WTC11 (cell line): ENCODE results near the gene CAMK2G.

Experiments used
- CREB1 ChIP-seq: sonication (generic); formaldehyde crosslinking; IDR thresholded peaks from 2 replicates; pipeline ENCODE4 v1.8.0; 2023; ENCODE audit warnings: mild to moderate bottlenecking, missing genetic modification reagents
- HMGXB4 ChIP-seq: sonication (generic); formaldehyde crosslinking; IDR thresholded peaks from 2 replicates; pipeline ENCODE4 v1.8.1; 2023; ENCODE audit warnings: mild to moderate bottlenecking, moderate library complexity, missing genetic modification reagents
- KAT7 ChIP-seq: sonication (generic); formaldehyde crosslinking; IDR thresholded peaks from 2 replicates; pipeline ENCODE4 v1.8.1; 2023; ENCODE audit warnings: missing genetic modification reagents, mild to moderate bottlenecking, borderline replicate concordance
- MAX ChIP-seq: sonication (generic); formaldehyde crosslinking; IDR thresholded peaks from 2 replicates; pipeline ENCODE4 v1.8.0; 2022; ENCODE audit warnings: mild to moderate bottlenecking, missing genetic modification reagents
- NFE2L1 ChIP-seq: sonication (generic); formaldehyde crosslinking; IDR thresholded peaks from 2 replicates; pipeline ENCODE4 v1.8.1; 2023; ENCODE audit warnings: missing genetic modification reagents
- NFYB ChIP-seq: sonication (generic); formaldehyde crosslinking; conservative IDR thresholded peaks from 2 replicates; pipeline ENCODE4 v1.8.0; 2022; ENCODE audit warnings: low read depth, missing genetic modification reagents
- TCF7 ChIP-seq: sonication (generic); formaldehyde crosslinking; IDR thresholded peaks from 2 replicates; pipeline ENCODE4 v1.8.0; 2022; ENCODE audit warnings: mild to moderate bottlenecking, low read depth, missing genetic modification reagents, moderate library complexity
- ZNF232 ChIP-seq: sonication (generic); formaldehyde crosslinking; IDR thresholded peaks from 2 replicates; pipeline ENCODE4 v1.8.0; 2022; ENCODE audit warnings: mild to moderate bottlenecking, missing genetic modification reagents
- ZNF423 ChIP-seq: fragments of 250-450 bp; sonication (Bioruptor Pico); IDR thresholded peaks from 2 replicates; pipeline ENCODE4 v2.1.2; 2022; ENCODE audit warnings: mild to moderate bottlenecking, moderate library complexity
- ZNF512 ChIP-seq: sonication (generic); formaldehyde crosslinking; IDR thresholded peaks from 2 replicates; pipeline ENCODE4 v1.8.1; 2022; ENCODE audit warnings: missing genetic modification reagents, borderline replicate concordance
- ZSCAN18 ChIP-seq: fragments of 250-450 bp; sonication (Bioruptor Pico); IDR thresholded peaks from 2 replicates; pipeline ENCODE4 v2.1.2; 2022; ENCODE audit warnings: mild to moderate bottlenecking, moderate library complexity
- TF ChIP-seq, protein P1 (sequence below): fragments of 200-600 bp; IDR thresholded peaks from 2 replicates; pipeline ENCODE4 v1.8.0; 2022; ENCODE audit warnings: antibody characterized with exemption
- TF ChIP-seq, protein P2 (sequence below): sonication (generic); formaldehyde crosslinking; conservative IDR thresholded peaks from 2 replicates; pipeline ENCODE4 v1.8.1; 2022; ENCODE audit warnings: mild to moderate bottlenecking, missing genetic modification reagents
- TF ChIP-seq, protein P3 (sequence below): sonication (generic); formaldehyde crosslinking; IDR thresholded peaks from 2 replicates; pipeline ENCODE4 v1.8.0; 2023; ENCODE audit warnings: mild to moderate bottlenecking, missing genetic modification reagents

DNA sequence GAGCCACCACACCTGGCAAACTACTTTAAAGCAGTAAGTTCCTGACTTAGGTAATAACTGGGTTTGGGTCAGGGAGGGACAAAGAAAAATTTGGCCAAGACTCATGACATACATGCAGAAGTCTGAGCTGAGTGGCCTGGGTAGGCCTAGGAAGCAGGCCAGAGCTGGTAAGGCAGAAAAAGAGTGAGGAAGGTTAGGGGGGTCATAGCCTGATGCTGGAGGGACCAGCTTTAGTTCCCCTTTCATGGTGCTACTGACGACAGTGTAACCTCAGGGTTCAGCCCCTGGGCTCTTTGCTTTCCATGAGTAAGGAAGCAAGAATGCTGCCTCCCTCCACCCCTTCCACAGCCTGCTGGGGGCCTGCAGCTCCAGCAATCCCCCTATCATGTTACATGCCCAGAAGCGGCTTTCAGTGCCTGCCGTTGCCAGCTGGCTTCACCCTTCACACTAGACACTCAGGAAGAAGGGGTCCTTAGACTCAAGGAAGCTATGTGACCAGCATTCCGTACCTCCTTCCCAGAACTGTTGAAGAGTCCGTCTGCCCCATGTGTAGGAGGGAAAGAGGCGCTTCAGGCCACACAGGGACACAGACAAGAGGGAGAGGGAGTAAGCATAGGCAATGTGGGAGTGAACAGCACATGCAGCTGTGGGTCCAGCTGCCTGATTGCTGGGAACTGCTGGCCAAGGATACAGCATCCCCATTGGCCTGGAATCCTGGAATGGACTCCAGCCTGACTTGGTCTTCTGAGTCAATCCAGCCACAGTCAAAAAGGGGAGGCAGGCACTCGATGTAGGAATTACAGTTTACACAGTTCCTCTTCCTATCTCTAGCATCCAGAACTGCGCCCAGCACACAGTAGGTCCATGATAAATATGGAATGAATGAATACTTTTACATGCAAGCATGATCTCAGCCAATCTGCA lies 32.4 kb upstream of the CAMK2G start:
- TF ChIP-seq, protein P1, sequence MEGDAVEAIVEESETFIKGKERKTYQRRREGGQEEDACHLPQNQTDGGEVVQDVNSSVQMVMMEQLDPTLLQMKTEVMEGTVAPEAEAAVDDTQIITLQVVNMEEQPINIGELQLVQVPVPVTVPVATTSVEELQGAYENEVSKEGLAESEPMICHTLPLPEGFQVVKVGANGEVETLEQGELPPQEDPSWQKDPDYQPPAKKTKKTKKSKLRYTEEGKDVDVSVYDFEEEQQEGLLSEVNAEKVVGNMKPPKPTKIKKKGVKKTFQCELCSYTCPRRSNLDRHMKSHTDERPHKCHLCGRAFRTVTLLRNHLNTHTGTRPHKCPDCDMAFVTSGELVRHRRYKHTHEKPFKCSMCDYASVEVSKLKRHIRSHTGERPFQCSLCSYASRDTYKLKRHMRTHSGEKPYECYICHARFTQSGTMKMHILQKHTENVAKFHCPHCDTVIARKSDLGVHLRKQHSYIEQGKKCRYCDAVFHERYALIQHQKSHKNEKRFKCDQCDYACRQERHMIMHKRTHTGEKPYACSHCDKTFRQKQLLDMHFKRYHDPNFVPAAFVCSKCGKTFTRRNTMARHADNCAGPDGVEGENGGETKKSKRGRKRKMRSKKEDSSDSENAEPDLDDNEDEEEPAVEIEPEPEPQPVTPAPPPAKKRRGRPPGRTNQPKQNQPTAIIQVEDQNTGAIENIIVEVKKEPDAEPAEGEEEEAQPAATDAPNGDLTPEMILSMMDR: no peak
- TF ChIP-seq, protein P2, sequence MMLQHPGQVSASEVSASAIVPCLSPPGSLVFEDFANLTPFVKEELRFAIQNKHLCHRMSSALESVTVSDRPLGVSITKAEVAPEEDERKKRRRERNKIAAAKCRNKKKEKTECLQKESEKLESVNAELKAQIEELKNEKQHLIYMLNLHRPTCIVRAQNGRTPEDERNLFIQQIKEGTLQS (CRISPR knock-in tag): no peak
- TF ChIP-seq TCF7 (CRISPR knock-in tag) (no peak), MAX (CRISPR knock-in tag) (no peak), ZNF512 (CRISPR knock-in tag) (no peak), NFE2L1 (CRISPR knock-in tag) (no peak), KAT7 (CRISPR knock-in tag) (no peak), CREB1 (no peak), HMGXB4 (CRISPR knock-in tag) (no peak), ZSCAN18 (CRISPR knock-in tag) (no peak), NFYB (no peak), ZNF232 (CRISPR knock-in tag) (no peak), ZNF423 (CRISPR knock-in tag) (no peak)
- TF ChIP-seq, protein P3, sequence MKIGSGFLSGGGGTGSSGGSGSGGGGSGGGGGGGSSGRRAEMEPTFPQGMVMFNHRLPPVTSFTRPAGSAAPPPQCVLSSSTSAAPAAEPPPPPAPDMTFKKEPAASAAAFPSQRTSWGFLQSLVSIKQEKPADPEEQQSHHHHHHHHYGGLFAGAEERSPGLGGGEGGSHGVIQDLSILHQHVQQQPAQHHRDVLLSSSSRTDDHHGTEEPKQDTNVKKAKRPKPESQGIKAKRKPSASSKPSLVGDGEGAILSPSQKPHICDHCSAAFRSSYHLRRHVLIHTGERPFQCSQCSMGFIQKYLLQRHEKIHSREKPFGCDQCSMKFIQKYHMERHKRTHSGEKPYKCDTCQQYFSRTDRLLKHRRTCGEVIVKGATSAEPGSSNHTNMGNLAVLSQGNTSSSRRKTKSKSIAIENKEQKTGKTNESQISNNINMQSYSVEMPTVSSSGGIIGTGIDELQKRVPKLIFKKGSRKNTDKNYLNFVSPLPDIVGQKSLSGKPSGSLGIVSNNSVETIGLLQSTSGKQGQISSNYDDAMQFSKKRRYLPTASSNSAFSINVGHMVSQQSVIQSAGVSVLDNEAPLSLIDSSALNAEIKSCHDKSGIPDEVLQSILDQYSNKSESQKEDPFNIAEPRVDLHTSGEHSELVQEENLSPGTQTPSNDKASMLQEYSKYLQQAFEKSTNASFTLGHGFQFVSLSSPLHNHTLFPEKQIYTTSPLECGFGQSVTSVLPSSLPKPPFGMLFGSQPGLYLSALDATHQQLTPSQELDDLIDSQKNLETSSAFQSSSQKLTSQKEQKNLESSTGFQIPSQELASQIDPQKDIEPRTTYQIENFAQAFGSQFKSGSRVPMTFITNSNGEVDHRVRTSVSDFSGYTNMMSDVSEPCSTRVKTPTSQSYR (CRISPR knock-in tag): no peak
